Measurements from ENCODE around the gene RPS5.
"Not testable (repeated sequence)": the region's sequence is repeated elsewhere in the genome, so short reads cannot be mapped to it uniquely, and the experiment has no call there.

The RPS5 gene

GRCh38 chr19:58386576-58387337 is at the start of gene RPS5:
RPS5 (plus strand) TSS chr19:58387269; CDS start chr19:58388138, 869 bp downstream.
- peak; percentile 94 for DNase-seq

- no peak for DNase-seq
These were observed 48.7 kb upstream of the RPS5 start for GRCh38 chr19:58338336-58338735.

- no peak for DNase-seq
These were observed 48.1 kb upstream of the RPS5 start for GRCh38 chr19:58338825-58339558.

- DNase-seq = no peak
These were observed 41.5 kb upstream of the RPS5 start for GRCh38 chr19:58345558-58345957.

- no peak for DNase-seq
These were observed 39.8 kb upstream of the RPS5 start for GRCh38 chr19:58346961-58347929.

GRCh38 chr19:58348080-58348479 is 39.0 kb upstream of the RPS5 start:
- DNase-seq = not testable (repeated sequence)

GRCh38 chr19:58349590-58349989 is 37.5 kb upstream of the RPS5 start:
- no peak for DNase-seq

GRCh38 chr19:58350001-58350861 is 36.8 kb upstream of the RPS5 start:
- no peak for DNase-seq

- DNase-seq = no peak
These were observed 36.1 kb upstream of the RPS5 start for GRCh38 chr19:58350871-58351557.

GRCh38 chr19:58351558-58351878 is 35.6 kb upstream of the RPS5 start:
- no peak for DNase-seq

GRCh38 chr19:58351990-58352755 is 34.9 kb upstream of the RPS5 start:
- DNase-seq = no peak

GRCh38 chr19:58352760-58353671 is 34.1 kb upstream of the RPS5 start, which contains the start of gene A1BG:
A1BG (minus strand) TSS chr19:58353492; CDS start chr19:58353437, 55 bp downstream.
- no peak for DNase-seq

- DNase-seq = no peak
These were observed 33.2 kb upstream of the RPS5 start for GRCh38 chr19:58353717-58354477.

- DNase-seq = no peak
These were observed 32.5 kb upstream of the RPS5 start for GRCh38 chr19:58354478-58355030.

GRCh38 chr19:58355215-58355796 is 31.8 kb upstream of the RPS5 start:
- no peak for DNase-seq

- no peak for DNase-seq
These were observed 30.9 kb upstream of the RPS5 start for GRCh38 chr19:58355908-58356765.

Measured in NCI-H524 treated with DMSO at 0.1 percent for 48 hours (cell line).